GM12878 (cell line): Measurements from ENCODE around the gene LCN12. TPM values are rescaled to one million over a fixed set of nuclear protein-coding genes. Genes with fewer than 3 reads are reported as not detected.

Experiments
- ATAC-seq: fragments of 200-7000 bp; cut with Tn5 transposase; 3 replicates; pipeline ENCODE4 v1.9.1; 2020; ENCODE audit warnings: mild to moderate bottlenecking, moderate library complexity
- BruUV-seq: library from RNA; stranded (reverse); fragments of 400-500 nt; replicated peaks from 2 replicates; lab custom pipeline; 2021; lab: Mats Ljungman, UMichigan
- CTCF ChIA-PET: fragments of 300-600 bp; sonication (Branson Sonifier 250); formaldehyde crosslinking; extraction: SDS; loops from one replicate; lab custom pipeline; 2021; ENCODE audit warnings: inconsistent platforms; lab: Yijun Ruan, JAX
- POLR2A ChIA-PET: fragments of 350-600 bp; formaldehyde crosslinking; extraction: SDS; loops from one replicate; lab custom pipeline; 2021; ENCODE audit warnings: inconsistent platforms; lab: Charles Lee
- RAD21 ChIA-PET: fragments of 300-600 bp; sonication (Branson Sonifier 250); formaldehyde crosslinking; loops from one replicate; lab custom pipeline; 2023; ENCODE audit warnings: antibody characterized with exemption; ENCODE audit not compliant: unreplicated experiment; lab: Charles Lee
- SMC1A ChIA-PET: fragments of 300-600 bp; sonication (Branson Sonifier 250); formaldehyde crosslinking; loops from one replicate; lab custom pipeline; 2023; ENCODE audit not compliant: unreplicated experiment, uncharacterized antibody; lab: Charles Lee
- DNase-seq: peaks from one replicate; pipeline ENCODE4 v3.0.0-alpha.2; 2011; ENCODE audit warnings: low read depth, low spot score
- FAIRE-seq: peaks from 3 replicates; lab custom pipeline; 2011; peaks lifted over from hg19 to GRCh38; lab: Jason Lieb, UNC
- H2AFZ ChIP-seq: 2 replicates; pipeline ENCODE4 v1.6.0; 2011; ENCODE audit warnings: low read depth, low read length, control low read depth; ENCODE audit not compliant: control insufficient read depth
- H3K27ac ChIP-seq: 2 replicates; pipeline ENCODE4 v1.5.1; 2011; ENCODE audit warnings: control low read depth; ENCODE audit not compliant: control insufficient read depth, insufficient read depth
- H3K27me3 ChIP-seq, 2 experiments: replicated peaks in 1 of 2; 2 replicates each; pipeline versions ENCODE4 v1.6.0 to v1.6.1; 2011; ENCODE audit warnings: low read length in 1 of 2; ENCODE audit not compliant: control insufficient read depth in 2 of 2, insufficient read depth in 2 of 2
- H3K36me3 ChIP-seq, 2 experiments: 2 replicates each; pipeline ENCODE4 v1.5.1; 2011; ENCODE audit warnings: low read length in 1 of 2; ENCODE audit not compliant: control insufficient read depth in 2 of 2, insufficient read depth in 2 of 2
- H3K4me1 ChIP-seq: 2 replicates; pipeline ENCODE4 v1.6.1; 2011; ENCODE audit warnings: mild to moderate bottlenecking, low read length, moderate library complexity, mixed read lengths; ENCODE audit not compliant: control insufficient read depth, insufficient read depth
- H3K4me2 ChIP-seq: 2 replicates; pipeline ENCODE4 v1.6.0; 2011; ENCODE audit warnings: control low read depth; ENCODE audit not compliant: control insufficient read depth, insufficient read depth
- H3K4me3 ChIP-seq: fragments of 200-600 bp; sonication (generic); 2 replicates; pipeline ENCODE4 v1.5.1; 2016
- H3K79me2 ChIP-seq: 2 replicates; pipeline ENCODE4 v1.6.0; 2011; ENCODE audit warnings: low read length; ENCODE audit not compliant: control insufficient read depth, insufficient read depth
- H3K9ac ChIP-seq: 2 replicates; pipeline ENCODE4 v1.8.0; 2011; ENCODE audit warnings: low read length, control low read depth, mixed read lengths; ENCODE audit not compliant: control insufficient read depth, insufficient read depth
- H3K9me3 ChIP-seq: replicated peaks from 3 replicates; pipeline ENCODE4 v1.5.1; 2011; ENCODE audit warnings: mild to moderate bottlenecking, low read length; ENCODE audit not compliant: control insufficient read depth, insufficient read depth
- H4K20me1 ChIP-seq: 2 replicates; pipeline ENCODE4 v1.6.0; 2011; ENCODE audit not compliant: control insufficient read depth, insufficient read depth
- ATF7 ChIP-seq: fragments of 450-650 bp; IDR thresholded peaks from 2 replicates; pipeline ENCODE4 v1.6.1; 2016; ENCODE audit warnings: low read depth, mild to moderate bottlenecking
- GATAD2B ChIP-seq: fragments of 450-650 bp; conservative IDR thresholded peaks from 2 replicates; pipeline ENCODE4 v1.6.1; 2017; ENCODE audit warnings: low read depth, mild to moderate bottlenecking, moderate library complexity
- RAD51 ChIP-seq: fragments of 450-650 bp; IDR thresholded peaks from 2 replicates; pipeline ENCODE4 v1.6.1; 2016; ENCODE audit warnings: moderate library complexity, mild to moderate bottlenecking, inconsistent platforms
- RELA ChIP-seq: fragments of 450-650 bp; IDR thresholded peaks from 2 replicates; pipeline ENCODE4 v1.8.0; 2014; ENCODE audit warnings: borderline replicate concordance; ENCODE audit not compliant: partially characterized antibody
- SKIL ChIP-seq: fragments of 450-650 bp; IDR thresholded peaks from 2 replicates; pipeline ENCODE4 v1.6.1; 2017; ENCODE audit warnings: mild to moderate bottlenecking, low read depth, inconsistent platforms; ENCODE audit not compliant: poor library complexity, severe bottlenecking
- SUPT20H ChIP-seq: IDR thresholded peaks from 2 replicates; pipeline ENCODE4 v1.6.1; 2011; ENCODE audit warnings: low read depth, mild to moderate bottlenecking, low read length, moderate library complexity, borderline replicate concordance; ENCODE audit not compliant: control insufficient read depth
- SUZ12 ChIP-seq: fragments of 200-600 bp; sonication (generic); IDR thresholded peaks from one replicate; pipeline ENCODE4 v1.6.1; 2018; ENCODE audit warnings: antibody characterized with exemption, mild to moderate bottlenecking; ENCODE audit not compliant: unreplicated experiment
- ZBED1 ChIP-seq: IDR thresholded peaks from 2 replicates; pipeline ENCODE4 v1.6.1; 2016; ENCODE audit warnings: borderline replicate concordance
- ZBTB40 ChIP-seq: fragments of 450-650 bp; IDR thresholded peaks from 2 replicates; pipeline ENCODE4 v1.6.1; 2016; ENCODE audit warnings: mild to moderate bottlenecking, moderate library complexity, borderline replicate concordance
- ZNF384 ChIP-seq: IDR thresholded peaks from 2 replicates; pipeline ENCODE4 v1.6.1; 2012; ENCODE audit warnings: low read depth, mild to moderate bottlenecking, low read length, improper control_type of control experiment, borderline replicate concordance
- ZSCAN29 ChIP-seq: fragments of 450-650 bp; IDR thresholded peaks from 2 replicates; pipeline ENCODE4 v1.6.1; 2017; ENCODE audit warnings: mild to moderate bottlenecking, moderate library complexity
- WGBS: methylation state at CpG from one replicate; pipeline ENCODE4 v1.1.6; 2016; ENCODE audit warnings: low lambda C conversion rate; ENCODE audit not compliant: insufficient replicate concordance, insufficient coverage; ENCODE audit errors: missing lambda C conversion rate; 5-methylcytosine and 5-hydroxymethylcytosine counted together
- in situ Hi-C: fragments of 300-500 bp; cut with MboI; formaldehyde crosslinking; loops from 9 replicates; pipeline ENCODE4 v1.14.3; 2018; ENCODE audit warnings: mixed read lengths
- intact Hi-C: fragments of 100-400 bp; cut with micrococcal nuclease; formaldehyde crosslinking; loops from one replicate; pipeline ENCODE4 v1.14.2; 2022; ENCODE audit not compliant: unreplicated experiment
- polyA plus RNA-seq, 11 experiments: library from polyadenylated mRNA; depleted of rRNA in 4 of 11; unstranded in 6 of 11; stranded (reverse) in 5 of 11; fragments of >200 nt; fragmentation: Nextera tagmentation in 4 of 11; fragmentation: Illumina TruSeq in 1 of 11; extraction: Ambion mirVana in 4 of 11; extraction: Trizol in 1 of 11; gene quantifications; 1 replicate in 1 of 11; 2 replicates in 10 of 11; pipeline versions ENCODE4 v1.2.1 to v1.2.3, GENCODE V29; 2011 to 2016; ENCODE audit warnings: inconsistent platforms in 2 of 11, missing spikeins in 2 of 11, low read depth in 1 of 11
- total RNA-seq, 4 experiments: library from RNA; depleted of rRNA in 3 of 4; stranded (reverse); fragments of >200 nt in 3 of 4; fragmentation: Illumina TruSeq in 1 of 4; extraction: Trizol in 1 of 4; gene quantifications; 2 replicates each; pipeline versions ENCODE4 v1.2.1 to v1.2.3, GENCODE V29; 2013 to 2021

LCN12 gene
- total and polyA plus RNA-seq, 10 of the 15 experiments (the other 5 are each of a cell fraction or from before 2014, with no cell fraction given), result 0.06 to 0.64 (median 0.40) TPM; not detected in 3

GRCh38 chr9:136917902-136918301, 34.2 kb upstream of the LCN12 start:
- DNase-seq, result no peak
- Histone ChIP-seq H3K79me2 (no peaks in the 10 kb centered on the region), H3K9ac (no peak overlapping the region), H3K4me2 (no peak overlapping the region), H3K4me3 (no peak overlapping the region), H3K27me3 (no peaks in the 10 kb centered on the region), H3K4me1 (no peaks in the 10 kb centered on the region), H3K36me3 (peaks cover 40 to 49% of the 10 kb centered on the region in 2 experiments), H3K9me3 (no peaks in the 10 kb centered on the region), H4K20me1 (no peaks in the 10 kb centered on the region; the same call in 1 of the 2 replicates), H2AFZ (no peak overlapping the region), H3K27ac (no peak overlapping the region)
- no peak for FAIRE-seq
- SMC1A ChIA-PET, result no interaction called here
- no peak for ATAC-seq
- POLR2A ChIA-PET, result no interaction called here
- BruUV-seq, result no TSS peak
- RAD21 ChIA-PET, result no interaction called here
- in situ Hi-C loops (no loop called here), intact Hi-C loops (no loop called here)
- CTCF ChIA-PET, result no interaction called here
- no peak for TF ChIP-seq ZSCAN29
- TF ChIP-seq SUZ12, result no peak
- no peak for TF ChIP-seq SKIL
- TF ChIP-seq RAD51, result no peak
- TF ChIP-seq ZNF384, result no peak
- 98% methylated on average over 11 of the region's 11 CpGs for WGBS

GRCh38 chr9:136920069-136920468, 32.0 kb upstream of the LCN12 start:
- TF ChIP-seq GATAD2B, result no peak
- no peak for TF ChIP-seq SUPT20H
- no peak for TF ChIP-seq ATF7
- no peak for TF ChIP-seq RELA
- no peak for TF ChIP-seq ZBED1
- TF ChIP-seq ZBTB40, result no peak
- DNase-seq (no peak), ATAC-seq (no peak), FAIRE-seq (no peak)
- ChIA-PET RAD21 (no interaction called here), CTCF (interaction anchor here (1.0 to 1.2 kb wide), 2 partner anchors 72 to 102 kb away, joined by 3 to 5 read pairs; partner anchors contain the start of gene PAXX), SMC1A (no interaction called here), POLR2A (no interaction called here)
- H3K9me3 ChIP-seq, result no peaks in the 10 kb centered on the region
- intact Hi-C loops, result no loop called here
- H3K27me3 ChIP-seq, result no peaks in the 10 kb centered on the region
- BruUV-seq, result no TSS peak
- in situ Hi-C loops, result no loop called here
- H3K4me2 ChIP-seq, result no peak overlapping the region
- H3K4me1 ChIP-seq, result no peaks in the 10 kb centered on the region
- H2AFZ ChIP-seq, result no peak overlapping the region
- peaks cover 43 to 49% of the 10 kb centered on the region in 2 experiments; a peak in 3 of 4 replicates for H3K36me3 ChIP-seq
- no peaks in the 10 kb centered on the region for H3K79me2 ChIP-seq
- no peak overlapping the region for H3K9ac ChIP-seq
- H3K4me3 ChIP-seq, result no peak overlapping the region
- 99% methylated on average over 15 of the region's 15 CpGs for WGBS
- H3K27ac ChIP-seq, result no peak overlapping the region
- no peaks in the 10 kb centered on the region for H4K20me1 ChIP-seq
